HG03103 (cell line): Measurements from ENCODE around the gene MFRP.

Experiments used
- ATAC-seq: cut with Tn5 transposase; IDR thresholded peaks from one replicate; pipeline ENCODE4 v1.9.1; 2021; ENCODE audit warnings: low read depth; ENCODE audit not compliant: unreplicated experiment

The MFRP gene

DNA sequence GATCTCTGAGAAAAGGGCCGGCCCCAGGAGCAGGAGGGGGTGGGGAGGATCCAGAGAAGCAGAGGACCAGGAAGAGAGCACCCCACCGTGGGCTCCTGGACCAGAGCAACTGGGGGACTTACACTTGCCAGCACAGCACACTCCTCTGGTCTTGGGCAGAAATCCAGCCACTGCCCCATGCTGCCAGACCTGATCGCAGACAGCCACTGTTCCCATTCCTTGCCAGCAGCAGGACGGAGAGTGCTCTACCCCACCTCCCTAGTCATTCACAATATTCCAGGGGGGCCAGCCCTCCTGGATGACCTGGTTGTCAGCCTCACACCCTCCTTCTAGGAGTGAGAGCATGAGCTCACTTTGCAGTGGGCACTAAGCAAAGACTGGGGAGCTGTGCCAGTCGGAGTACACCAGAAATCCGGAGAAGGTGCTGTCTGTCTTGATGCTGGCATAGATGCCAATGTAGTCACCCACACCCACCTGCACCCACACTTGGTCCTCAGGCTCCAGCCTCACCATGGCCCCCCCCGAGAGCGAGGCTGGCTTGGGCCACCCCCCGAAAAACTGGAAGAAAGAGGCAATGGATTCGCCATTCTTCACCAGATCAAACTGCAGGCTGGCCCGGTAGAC lies 7.4 kb downstream of the MFRP start:
- ATAC-seq = no peak

DNA sequence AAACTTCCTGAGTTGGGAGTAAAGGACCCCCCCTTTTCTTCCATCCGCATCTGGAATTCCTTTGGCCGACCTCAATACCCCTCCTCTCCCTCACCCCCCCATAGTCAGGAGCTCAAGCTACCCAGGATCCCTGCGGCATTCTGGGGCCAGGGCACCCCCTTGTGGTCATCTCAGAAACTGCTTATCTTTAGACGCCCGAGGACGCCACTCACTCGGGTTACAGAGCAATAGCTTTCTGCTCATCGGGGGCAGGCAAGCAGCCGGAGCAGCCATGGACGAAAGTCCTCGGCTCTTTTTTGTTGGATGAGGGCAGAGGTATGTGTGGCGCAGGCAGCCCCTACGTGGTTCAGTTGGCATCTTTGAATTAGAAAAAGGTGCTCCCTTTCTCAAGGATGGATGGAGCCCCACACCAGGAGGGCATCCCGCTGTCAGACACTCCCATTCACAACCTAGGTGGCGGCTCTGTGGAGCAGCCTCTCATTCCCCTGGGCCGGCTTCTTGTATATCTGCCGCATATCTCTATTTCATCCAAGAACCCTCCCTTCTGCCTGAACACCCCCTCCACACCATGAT lies 8.1 kb downstream of the MFRP start:
- no peak for ATAC-seq

DNA sequence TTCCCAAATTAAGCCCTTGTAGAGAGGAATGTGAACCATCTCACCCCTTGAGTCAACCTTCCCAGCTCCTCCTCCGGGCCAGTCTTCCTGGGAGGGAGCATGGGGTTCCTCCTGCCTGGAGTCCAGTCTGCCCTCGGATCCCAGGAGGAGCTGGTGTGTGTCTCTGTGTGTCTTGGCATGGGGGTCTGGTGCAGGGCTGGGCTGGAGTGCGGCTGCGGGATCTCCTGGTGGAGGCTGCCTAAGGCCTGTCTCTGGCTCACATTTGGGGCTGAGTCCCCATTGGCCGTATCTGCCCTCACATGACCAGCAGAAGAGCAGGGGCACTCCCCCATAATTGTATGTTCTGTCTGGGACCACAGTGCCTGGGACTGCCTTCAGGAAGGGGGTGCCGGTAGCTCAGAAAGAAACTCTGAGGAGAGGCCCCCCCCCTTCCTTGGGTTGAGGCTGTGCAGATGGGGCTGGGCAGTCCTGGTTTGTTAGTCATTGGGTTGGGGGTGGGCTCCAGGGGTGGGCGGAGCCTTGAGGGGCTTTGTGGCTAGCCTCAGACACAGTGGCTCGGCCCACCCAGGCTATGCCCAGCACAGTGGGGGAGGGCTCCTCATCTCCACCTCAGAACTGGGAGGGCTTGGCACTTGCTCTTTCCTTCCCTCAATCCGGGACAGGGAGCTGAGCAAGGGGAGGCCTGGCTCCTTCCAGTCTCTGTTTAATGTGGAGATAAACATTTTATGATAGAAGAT lies 8.8 kb downstream of the MFRP start:
- no peak for ATAC-seq

DNA sequence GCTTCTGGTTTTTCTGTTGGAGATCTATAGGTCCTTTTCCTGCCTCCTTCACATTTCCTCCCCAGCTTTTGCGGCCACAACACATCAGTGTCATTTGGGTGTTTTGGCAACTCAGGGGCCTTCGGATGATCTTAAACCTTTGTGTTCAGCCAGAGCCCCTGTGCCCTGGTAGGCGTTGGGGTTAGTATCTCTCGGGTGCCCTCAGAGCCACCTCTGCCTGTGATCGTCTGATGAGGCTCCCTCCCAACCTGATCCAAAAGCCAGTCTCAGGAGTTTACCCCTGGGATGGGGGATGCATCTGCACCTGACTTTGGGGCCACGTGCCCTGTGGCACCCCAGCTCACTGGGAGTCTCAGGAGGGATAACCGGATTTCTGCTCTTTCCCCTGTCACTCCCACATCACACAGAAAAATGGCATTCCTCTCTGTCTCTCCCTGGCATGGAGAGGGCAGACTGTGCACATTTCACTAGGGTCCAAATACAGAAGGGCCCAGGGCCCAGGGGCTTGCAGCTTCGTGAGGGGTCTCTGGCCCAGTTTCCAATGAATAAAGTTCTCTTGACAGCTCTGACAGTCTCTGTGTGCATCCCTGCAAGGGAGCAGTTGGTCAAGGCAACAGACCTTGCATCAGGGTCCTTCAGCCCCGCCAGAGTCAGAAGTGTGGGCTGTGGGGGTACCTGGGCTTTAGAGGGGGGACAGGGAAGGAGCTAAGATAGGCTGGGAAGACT lies 9.6 kb downstream of the MFRP start:
- no peak for ATAC-seq

DNA sequence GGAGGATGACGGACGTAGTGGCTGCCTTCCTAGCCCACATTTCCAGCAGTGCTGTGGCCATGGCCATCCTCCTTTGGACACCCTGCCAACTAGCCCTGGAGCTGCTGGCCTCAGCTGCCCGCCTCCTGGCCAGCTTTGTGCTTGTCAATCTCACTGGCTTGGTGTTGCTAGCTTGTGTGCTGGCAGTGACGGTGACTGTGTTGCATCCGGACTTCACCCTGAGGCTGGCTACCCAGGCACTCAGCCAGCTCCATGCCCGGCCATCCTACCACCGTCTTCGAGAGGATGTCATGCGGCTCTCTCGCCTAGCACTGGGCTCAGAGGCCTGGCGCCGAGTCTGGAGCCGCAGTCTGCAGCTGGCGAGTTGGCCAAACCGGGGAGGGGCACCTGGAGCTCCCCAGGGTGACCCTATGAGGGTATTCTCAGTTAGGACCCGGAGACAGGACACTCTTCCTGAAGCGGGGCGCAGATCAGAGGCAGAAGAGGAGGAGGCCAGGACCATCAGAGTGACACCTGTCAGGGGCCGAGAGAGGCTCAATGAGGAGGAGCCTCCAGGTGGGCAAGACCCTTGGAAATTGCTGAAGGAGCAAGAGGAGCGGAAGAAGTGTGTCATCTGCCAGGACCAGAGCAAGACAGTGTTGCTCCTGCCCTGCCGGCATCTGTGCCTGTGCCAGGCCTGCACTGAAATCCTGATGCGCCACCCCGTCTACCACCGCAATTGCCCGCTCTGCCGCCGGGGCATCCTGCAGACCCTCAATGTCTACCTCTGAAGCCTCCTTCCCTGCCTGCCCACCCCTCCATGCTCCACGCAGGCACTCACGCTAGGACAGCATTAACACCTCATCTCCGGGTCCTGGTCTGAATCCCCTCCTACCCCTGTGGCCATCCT lies 10.6 kb downstream of the MFRP start:
- ATAC-seq = no peak

DNA sequence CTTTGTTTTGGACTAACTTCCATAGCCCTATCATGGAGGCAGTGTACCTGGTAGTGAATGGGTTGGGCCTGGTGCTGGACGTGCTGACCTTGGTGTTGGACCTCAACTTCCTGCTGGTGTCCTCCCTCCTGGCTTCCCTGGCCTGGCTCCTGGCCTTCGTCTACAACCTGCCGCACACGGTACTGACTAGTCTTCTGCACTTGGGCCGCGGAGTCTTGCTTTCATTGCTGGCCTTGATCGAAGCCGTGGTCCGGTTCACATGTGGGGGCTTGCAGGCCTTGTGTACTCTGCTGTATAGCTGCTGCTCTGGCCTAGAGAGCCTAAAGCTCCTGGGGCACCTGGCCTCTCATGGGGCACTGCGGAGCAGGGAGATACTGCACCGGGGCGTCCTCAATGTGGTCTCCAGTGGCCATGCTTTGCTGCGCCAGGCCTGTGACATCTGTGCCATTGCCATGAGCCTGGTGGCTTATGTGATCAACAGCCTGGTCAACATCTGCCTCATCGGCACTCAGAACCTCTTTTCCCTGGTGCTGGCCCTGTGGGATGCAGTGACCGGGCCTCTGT lies 11.3 kb downstream of the MFRP start:
- ATAC-seq = no peak

DNA sequence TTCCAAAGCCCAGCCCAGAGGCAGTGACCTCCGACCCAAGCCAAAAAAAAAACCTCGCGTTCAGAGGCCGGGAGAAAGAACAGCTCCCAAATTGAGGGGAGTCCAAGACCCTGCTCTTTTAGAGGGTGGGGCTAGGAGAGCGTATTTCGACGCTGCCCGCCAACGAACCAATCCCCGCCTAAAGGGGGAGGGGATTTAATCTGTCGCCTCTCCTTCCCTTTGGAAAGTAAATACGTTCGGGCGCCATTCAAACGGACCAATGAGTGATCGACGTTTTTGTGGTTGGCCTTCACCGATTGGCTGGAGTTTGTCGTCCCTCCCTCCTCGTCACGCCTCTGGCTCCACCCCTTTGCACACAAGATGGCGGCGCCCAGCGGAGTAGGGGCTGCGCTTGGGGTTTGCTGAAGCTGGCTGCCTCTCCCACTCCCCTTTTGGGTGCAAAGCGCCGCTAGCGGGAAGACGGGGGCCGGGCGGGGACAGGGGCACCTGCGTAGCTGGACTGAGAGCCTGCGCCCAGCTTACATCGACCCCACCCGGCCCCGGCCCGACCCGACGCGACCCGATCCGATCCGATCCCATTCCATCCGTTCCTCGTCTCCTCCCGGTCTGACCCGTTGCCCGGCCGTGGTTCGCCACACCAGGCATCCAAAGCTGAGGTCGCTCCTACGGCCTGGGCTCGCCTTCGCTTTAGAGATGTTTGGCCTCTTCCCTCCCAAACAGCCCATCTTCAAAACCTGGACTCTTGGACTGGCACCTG lies 12.2 kb downstream of the MFRP start, which contains the start of gene RNF26:
Gene RNF26 (plus strand): TSS at position 354 of the 757 bp plus-strand sequence. CDS start 596 bp downstream, outside the sequence.
- peak; percentile 91 for ATAC-seq

DNA sequence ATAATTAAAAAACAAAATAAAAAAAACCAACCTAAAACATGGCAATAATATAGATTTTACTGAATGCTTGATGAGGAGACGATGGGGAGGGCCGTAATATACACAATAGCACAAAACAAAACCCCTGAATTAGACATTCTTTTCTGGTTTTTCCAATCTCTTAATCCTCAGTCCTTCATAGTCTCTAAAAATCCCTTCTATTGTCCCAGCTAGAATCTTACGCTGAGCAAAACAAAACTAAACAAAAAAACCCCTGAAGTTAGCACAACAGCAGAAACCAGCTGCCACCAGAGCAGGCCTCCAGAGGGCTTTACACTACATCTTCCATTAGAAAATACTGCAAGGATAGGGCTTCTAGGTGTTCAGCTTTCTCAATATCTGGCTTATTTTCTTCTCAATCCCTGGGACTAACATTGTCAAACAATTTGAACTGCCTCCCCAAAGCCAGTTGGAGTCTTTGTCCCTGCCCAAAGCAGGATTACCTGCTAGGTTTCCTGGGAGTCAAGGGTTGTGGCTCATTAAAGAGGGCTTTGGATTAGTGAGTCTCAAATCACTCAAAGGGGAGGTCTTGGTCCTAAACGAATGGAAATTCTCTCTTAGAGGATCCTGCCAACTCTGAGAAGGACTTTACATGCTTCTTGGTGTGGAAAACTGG lies 14.3 kb downstream of the MFRP start:
- no peak for ATAC-seq

DNA sequence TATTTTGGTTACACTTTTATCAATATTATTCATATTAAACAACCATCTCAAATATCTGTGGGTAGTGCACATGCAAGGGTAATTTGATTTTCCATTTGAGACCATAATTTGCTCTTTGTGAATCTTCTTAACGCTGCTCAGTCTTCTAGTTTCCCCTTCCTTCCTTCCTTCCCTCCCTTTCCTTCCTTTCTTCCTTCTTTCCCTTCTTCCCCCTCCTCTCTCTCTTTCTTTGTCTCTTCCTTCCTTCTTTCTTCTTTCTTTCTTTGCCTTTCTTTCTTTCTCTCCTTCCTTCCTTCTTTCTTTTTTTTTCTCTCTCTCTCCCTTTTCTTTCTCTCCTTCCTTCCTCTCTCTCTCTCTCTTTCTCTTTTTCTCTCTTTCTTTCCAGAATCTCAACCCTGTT lies 16.3 kb downstream of the MFRP start:
- no peak for ATAC-seq

DNA sequence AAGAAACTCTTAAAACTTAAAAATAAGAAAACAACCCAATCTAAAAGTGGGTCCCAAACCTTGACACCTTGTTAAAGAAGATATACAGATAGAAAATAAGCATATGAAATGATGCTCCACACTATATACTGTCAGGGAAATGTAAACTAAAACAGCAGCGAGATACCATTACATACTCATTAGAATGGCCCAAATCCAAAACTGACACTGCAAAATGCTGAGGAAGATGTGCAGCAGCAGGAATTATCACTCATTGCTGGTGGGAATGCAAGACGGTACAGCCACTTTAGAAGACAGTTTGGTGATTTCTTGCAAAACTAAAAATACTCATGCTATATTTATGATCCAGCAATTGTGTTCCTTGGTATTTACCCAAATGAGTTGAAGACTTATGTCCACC lies 17.2 kb downstream of the MFRP start:
- no peak for ATAC-seq

DNA sequence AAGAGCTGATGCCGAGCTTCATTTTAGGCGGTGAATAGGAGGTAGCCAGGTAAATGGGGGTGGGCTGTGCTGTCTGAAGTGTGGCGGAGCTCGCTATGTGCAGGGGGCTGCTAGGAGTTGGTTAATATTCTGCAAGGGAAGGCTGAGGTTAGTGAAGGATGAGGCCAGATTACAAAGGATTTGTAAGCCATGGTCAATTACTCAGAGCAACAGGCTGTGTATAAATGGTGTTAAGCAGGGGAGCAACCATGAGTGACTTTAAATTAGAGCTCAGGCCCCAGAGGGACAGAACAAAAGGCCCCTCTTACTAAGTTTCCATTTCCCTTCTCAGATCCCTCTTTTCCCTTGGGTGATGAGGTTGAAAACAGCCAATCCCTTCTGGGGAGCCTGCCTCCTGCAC lies 22.3 kb downstream of the MFRP start:
- ATAC-seq = no peak

DNA sequence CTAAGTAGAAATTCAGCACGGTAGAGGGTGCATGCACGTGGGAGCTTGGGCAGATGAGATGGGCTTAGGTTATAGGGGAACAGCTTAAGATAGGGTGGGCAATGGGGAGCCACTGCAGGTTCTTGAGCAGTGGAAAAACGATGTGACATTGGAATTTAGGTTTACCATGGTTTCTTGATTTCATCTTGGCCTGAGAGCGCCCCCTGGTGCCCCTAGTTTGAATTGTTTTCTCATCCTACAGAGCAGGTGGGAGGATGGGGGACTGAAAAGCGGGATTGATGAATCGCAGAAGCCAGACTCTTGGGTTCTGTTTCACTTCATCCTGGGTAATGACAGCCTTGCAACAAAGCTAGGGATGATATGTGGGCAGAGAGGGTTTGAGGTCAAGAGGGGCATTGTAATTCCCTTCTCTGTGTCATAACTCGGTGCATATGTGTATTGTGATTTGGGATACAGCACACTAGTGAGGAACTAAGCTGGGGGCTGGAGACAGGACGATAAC lies 22.9 kb downstream of the MFRP start:
- no peak for ATAC-seq

DNA sequence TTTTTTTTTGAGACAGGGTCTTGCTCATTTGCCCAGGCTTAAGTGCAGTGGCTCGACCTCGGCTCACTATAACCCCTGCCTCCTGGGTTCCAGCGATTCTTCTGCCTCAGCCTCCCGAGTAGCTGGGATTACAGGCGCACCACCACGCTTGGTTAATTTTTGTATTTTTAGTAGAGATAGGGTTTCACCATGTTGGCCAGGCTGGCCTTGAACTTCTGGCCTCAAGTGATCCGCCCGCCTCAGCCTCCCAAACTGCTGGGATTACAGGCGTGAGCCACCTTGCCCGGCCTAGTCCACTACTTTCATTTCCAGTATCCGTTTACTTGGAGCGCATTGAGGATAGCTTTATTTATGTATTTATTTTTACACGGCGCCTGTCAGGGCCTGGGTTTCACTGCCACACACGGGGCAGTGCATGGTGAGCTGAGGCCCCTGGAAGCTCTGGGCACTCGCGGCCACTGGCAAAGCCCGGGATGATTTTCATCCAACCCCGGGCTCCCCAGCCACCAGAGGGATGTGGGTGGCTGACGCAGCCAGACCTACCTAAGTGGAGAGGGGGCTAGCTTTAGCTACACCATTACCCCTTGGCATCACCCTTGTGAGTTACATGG lies 23.5 kb downstream of the MFRP start:
- ATAC-seq = no peak

DNA sequence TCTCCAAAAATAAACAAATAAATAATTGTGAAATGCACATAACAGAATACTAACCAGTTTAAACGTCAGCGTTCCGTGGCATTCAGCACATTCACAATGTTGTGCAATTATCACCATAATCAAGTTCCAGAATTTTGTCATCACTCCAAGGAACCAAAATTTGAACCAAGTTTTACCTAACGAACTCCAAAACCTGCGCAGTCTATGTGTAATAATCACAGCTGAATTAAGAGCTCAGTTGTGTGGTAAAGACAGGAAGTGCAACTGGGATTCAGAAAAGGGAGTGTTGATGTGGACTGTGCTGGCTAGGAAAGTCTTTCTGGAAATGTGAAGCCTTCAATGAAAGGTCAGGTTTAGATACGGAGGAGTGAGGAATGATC lies 24.2 kb downstream of the MFRP start:
- ATAC-seq = no peak

DNA sequence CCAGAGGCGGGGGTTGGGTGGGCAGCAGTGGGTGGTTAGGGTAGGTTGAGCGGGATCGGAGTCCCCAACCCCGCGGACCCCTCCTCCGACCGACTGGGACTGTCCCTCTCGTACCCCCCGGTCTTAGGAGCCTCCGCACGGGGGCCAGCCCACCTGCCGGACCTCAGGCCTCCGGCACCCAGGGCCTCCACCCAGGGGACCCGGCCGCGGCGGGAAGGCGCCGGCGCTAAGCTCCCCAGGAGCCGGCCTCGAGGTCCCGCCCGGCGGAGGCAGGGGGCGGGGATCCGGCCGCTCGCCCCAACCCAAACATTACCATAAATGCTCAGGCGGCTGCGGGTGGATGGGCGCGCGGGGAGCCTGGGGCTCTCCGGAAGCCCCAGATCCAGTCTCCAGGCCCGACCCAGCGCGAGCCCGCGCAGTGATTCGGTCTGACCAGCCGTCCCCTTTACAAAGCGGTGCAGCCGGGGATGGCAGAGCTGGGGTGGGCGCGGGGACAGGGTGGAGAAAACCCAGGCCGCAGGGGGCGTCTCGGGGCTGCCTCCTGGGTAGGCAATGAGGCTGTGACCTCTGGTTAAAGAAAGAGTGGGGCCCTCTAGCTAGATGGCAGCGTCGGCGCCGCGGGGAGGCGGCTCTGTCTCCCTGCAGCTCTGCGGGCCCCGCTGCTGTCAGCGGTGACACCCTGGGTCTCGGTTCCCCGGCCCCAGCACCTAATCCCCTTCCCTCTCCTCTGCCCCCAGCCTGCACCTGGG lies 25.6 kb downstream of the MFRP start:
- peak; percentile 43 for ATAC-seq

DNA sequence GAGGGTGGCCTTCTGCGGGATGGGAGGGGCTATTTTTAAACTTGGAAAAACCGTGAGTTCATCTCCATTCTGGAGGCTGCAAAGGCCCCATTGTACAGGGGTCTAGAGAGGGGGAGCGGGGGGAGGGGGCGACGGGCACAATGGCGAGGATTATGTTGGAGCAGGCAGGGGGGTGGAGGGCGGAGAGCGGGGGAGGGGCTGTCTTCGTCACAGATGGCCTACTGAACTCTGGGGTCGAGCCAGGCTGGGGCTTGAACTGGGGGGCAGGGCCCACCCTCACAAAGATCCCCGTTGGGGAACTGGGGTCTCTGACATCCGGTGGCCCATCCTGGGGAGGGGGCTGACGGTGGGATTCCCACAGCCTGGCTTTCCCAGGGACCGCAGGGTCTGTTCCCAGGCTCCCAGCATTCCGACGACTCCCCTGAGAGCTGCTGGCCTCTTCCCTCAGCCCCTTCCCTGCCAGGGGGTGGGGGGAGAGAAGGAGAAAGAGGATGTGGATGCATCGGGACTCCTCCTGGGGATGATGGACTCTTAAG lies 26.2 kb downstream of the MFRP start:
- no peak for ATAC-seq

DNA sequence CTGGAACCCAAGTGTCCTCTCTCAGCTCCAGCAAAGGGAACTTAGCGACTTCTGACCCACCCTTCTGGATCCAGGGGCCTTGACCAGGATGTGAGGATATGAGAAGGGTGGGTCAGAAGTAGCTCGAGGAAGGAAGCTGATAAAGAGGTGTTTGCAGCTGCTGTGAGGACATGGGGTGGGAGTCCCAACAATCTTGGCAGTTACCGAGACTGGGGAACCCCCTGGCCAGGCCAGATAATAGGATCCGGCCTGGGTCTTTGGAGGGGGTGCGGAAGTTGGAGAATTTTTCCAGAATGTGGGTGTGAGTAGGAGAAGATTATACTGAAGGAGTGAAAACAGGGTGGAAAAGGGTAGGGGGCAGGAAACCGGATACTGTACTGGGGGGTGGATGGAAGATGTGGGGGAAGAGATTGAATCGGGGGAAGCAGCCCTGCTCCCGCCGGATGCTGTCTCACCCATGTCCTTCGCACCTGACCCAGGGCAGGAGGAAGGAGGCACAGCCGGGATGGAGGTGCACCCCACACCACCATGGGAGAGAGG lies 26.7 kb downstream of the MFRP start:
- no peak for ATAC-seq
